GM21737 (cell line): ENCODE data around the gene IL27RA.

Experiments used
- ATAC-seq: cut with Tn5 transposase; IDR thresholded peaks from one replicate; pipeline ENCODE4 v1.9.1; 2021; ENCODE audit warnings: mild to moderate bottlenecking, moderate library complexity; ENCODE audit not compliant: unreplicated experiment

Gene IL27RA

DNA sequence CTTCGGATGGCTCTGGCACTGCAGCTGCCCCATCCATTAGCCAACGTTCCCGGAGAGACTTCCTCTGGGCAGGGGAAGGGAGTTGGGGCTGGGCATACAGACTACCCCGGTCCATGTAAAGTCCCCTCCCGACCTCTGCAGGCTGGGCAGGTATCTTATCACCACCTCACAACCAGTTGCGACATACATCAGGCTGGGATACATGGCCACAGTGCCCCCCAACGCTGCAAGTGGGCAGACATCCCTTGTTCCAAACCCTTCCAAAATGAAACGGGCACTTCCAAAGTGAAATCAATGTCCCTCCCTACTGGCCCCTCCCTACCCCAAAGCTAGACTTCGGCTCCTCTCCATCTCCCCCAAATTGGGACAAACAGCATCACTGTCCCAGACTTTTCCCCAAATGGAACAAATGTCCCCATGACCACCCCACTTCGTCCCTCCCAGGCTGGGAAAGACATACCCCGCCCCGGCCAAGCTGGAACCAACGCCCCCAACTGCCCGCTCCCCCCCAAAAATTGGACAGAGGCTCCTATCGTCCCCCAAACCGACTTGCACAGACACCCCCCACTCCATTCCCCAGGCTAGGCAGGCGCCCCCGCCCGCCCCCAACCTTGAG lies 25.3 kb downstream of the IL27RA start:
- ATAC-seq = no peak

DNA sequence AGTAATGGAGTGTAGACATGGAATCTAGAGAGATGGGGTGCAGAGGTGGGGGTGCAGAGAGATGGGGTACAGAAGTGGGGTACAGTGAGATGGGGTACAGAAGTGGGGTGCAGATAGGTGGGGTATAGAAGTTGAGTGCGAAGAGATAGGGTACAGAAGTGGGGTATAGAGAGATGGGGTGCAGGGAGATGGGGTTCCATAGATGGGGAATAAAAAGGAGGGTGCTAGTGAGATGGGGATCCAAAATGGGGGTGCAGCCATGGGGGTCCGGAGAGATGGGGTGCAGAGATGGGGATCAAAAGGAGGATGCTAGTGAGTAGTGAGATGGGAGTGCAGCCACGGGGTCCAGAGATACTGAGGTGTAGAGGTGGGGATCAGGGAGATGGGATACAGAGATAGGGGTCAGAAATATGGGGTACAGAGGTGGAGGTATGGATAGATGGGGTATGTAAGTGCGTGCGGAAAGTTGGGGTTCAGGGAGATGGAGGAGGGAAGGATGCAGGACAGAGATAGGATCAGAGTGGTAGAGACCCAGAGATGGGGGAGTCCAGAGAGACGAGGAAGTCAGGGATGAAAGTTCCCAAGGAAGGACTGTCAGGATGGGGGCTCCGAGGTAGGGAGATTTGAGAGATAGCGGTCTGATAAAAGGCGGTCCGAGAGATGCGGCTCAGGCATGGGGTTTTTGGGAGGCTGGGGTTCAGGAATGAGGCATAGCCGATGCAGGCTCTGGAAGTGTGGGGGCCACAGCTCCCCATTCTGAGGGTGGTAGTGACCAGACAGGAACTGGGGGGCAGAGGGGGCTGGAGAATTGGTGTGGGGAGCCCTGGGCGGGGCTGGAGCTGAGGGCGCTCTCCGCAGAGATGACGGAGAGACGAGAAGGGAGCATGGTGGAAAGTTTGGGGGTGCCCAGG lies 26.9 kb downstream of the IL27RA start:
- no peak for ATAC-seq

DNA sequence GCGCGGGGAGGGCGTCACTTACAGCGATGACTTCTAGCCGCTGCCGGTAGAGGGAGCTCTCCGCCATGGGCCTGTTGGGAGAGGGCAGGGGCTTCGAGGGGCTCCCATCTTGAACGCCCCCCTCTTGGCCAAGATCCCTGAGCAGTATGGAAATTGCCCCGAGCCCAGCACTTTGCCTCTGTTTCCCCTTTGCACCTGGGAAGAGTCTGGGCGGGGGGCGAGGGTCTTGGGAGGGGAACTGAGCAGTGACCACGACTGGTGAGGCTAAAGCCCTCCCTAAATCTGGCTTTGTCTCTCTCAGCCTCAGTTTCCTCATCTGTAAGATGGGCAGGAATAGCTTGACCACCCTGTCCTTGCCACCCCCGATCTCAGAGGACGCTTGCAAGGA lies 27.5 kb downstream of the IL27RA start:
- no peak for ATAC-seq

GRCh38 chr19:14059652-14060155 lies 28.1 kb downstream of the IL27RA start:
- no peak for ATAC-seq

DNA sequence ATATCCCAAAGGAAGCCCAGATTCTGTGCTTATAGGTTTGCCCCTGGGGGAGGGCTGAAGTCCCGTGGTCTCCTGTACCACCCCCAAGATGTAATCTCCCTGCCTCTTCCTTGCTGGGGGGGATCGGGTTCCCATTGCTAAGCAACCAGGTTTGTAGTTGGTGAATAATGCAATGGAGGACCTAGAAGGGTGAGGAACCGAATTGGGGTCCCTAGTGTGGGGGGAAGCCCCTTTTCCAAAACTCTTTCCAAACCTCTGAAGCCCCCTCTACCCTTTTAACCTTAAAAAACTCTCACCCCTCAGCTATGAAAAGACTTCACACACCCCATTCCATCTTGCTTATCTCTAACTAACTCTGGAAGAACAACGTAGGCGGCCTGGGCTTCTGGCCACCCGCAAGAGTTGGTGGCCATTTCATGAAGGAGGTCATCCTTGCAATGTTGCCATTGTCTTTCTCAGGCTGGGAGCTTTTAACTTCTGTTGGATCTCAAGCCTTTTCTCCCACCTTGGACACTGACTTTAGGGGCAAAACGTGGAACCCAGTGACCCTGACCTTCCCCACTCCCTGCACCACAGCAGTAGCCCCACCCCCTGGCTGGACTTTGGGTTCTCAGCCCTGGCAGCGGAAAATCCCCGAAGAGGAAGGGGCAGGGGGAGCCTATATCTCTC lies 29.7 kb downstream of the IL27RA start:
- ATAC-seq = no peak

- no peak for ATAC-seq
Observed at GRCh38 chr19:14061751-14062557, 30.4 kb downstream of the IL27RA start, which contains the start of gene PALM3. Gene PALM3, minus strand, starts transcription at chr19:14062076. Its CDS starts 96 bp downstream, at chr19:14061980.

DNA sequence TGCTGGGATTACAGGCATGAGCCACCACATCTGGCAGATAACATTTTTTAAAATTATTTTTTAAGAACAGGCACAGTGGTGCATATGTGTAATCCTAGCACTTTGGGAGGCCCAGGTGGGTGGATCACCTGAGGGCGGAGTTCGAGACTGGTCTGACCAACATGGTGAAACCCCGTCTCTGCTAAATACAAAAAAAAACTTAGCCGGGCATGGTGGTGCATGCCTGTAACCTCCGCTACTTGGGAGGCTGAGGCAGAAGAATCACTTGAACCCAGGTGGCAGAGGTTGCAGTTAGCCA lies 30.9 kb downstream of the IL27RA start:
- no peak for ATAC-seq

DNA sequence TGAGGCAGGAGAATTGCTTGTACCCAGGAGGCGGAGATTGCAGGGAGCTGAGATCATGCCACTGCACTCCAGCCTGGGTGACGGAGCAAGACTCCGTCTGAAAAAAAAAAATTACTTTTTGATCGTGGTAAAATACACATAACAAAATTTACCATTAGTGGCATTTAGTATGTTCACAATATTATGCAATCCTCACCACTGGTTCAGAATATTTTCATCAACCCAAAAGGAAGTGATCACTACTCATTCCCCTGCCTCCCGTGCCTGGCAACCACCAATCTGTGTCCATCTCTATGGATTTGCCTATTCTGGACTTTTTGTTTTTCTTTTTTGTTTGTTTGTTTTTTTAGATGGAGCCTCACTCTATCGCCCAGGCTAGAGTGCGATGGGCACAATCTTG lies 31.5 kb downstream of the IL27RA start:
- ATAC-seq = no peak

- no peak for ATAC-seq
Observed at GRCh38 chr19:14066134-14066533, 34.6 kb downstream of the IL27RA start.

DNA sequence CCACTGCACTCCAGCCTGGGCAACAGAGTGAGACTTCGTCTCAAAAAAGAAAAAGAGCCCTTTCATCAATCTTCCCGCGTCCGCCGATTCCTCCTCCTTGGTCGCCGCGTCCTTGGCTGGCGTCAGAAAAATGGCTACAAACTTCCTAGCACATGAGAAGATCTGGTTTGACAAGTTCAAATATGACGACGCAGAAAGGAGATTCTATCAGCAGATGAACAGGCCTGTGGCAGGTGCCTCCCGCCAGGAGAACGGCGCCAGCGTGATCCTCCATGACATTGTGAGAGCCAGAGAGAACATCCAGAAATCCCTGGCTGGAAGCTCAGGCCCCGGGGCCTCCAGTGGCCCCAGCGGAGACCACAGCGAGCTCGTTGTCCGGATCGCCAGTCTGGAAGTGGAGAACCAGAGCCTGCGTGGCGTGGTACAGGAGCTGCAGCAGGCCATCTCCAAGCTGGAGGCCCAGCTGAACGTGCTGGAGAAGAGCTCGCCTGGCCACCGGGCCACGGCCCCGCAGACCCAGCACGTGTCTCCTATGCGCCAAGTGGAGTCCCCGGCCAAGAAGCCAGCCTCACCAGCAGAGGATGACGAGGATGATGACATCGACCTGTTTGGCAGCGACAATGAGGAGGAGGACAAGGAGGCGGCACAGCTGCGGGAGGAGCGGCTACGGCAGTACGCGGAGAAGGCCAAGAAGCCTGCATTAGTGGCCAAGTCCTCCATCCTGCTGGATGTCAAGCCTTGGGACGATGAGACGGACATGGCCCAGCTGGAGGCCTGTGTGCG lies 38.9 kb downstream of the IL27RA start:
- ATAC-seq = no peak

GRCh38 chr19:14072535-14073260 lies 41.1 kb downstream of the IL27RA start, which contains the start of gene MISP3:
Gene MISP3, plus strand, starts transcription at chr19:14072786. Its CDS starts 524 bp downstream, at chr19:14073310.
- ATAC-seq = peak; percentile 14

GRCh38 chr19:14073261-14073924 lies 41.8 kb downstream of the IL27RA start:
- peak; percentile 54 for ATAC-seq

- no peak for ATAC-seq
Observed at GRCh38 chr19:14073925-14074838, 42.6 kb downstream of the IL27RA start.

GRCh38 chr19:14078411-14078810 lies 46.8 kb downstream of the IL27RA start:
- ATAC-seq = no peak

DNA sequence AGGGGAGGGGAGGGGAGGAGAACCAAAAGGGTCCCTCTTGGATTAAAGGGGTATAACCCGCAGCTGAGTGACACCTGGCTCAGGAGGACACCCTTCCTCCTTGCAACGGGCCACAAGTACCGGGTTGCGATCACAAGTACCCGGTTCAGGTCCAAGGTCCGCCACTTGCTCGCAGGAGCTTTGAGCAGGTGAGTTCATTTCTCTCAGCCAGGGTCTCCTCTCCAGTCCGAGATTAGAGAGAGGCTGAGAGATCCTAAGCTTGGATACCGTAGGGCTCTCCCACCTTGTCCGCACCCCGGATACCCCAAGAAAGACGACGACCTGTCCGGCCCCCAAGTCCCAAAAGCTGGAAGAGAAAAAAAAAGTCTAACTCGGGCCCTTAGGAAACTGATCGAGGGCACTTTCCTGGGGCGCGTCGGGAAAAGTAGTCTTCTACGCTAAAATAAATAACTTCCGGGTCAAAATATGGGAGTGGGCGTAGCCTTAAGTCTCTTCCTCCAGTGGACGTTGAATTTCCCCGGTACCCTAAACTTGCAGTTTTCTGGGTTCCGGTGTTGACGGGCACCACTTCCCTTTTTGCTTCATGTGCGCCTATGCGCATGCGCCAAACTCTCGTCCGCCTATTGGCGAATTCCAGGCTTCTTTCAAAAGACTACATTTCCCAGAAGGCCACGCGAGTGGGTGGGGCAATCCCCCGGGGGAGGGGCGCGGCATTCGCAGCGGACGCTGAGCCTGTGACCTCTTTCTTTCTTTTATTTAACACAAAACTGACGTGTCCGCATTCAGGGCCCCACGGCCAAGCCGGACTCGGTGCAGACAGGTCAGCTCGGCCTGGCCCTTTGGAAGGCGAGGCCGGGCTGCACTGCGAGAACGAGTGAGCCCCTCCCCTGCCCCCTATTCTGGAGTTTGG lies 49.6 kb downstream of the IL27RA start:
- peak; percentile 82 for ATAC-seq

GRCh38 chr19:14081797-14082674 lies 50.5 kb downstream of the IL27RA start:
- ATAC-seq = peak; percentile 10
